Middle frontal gyrus (tissue), 1 donor: ENCODE results near the gene ZFP30.

Experiments used
- DNase-seq: peaks from one replicate; pipeline ENCODE4 v3.0.0-alpha.2; 2015; ENCODE audit warnings: low spot score; ENCODE audit errors: extremely low spot score

Gene ZFP30

GRCh38 chr19:37564624-37565369, 90.5 kb downstream of the ZFP30 start:
- DNase-seq, result no peak
